Measurements from ENCODE around the gene FABP3.

FABP3 gene

DNA sequence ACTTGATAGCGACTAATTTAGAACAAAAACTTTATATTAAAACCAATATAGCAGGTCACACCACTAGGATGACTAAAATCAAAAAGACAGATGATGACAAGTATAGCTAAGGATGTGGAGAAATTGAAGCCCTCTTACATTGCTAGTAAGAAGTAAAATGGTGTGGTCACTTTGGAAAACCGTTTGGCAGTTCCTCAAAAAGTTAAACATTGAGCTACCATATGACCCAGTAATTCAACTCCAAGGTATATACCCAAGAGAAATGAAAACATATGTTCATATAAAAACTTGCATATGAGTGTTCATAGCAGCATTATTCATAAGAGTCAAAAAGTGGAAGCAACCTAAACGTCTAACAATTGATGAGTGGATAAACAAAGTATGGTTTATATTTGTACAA is 27.1 kb upstream of the FABP3 start:
- H3K4me3 ChIP-seq (ENCODE audit: low read depth, low read length) = no peak overlapping the region
- TF ChIP-seq, protein P1, sequence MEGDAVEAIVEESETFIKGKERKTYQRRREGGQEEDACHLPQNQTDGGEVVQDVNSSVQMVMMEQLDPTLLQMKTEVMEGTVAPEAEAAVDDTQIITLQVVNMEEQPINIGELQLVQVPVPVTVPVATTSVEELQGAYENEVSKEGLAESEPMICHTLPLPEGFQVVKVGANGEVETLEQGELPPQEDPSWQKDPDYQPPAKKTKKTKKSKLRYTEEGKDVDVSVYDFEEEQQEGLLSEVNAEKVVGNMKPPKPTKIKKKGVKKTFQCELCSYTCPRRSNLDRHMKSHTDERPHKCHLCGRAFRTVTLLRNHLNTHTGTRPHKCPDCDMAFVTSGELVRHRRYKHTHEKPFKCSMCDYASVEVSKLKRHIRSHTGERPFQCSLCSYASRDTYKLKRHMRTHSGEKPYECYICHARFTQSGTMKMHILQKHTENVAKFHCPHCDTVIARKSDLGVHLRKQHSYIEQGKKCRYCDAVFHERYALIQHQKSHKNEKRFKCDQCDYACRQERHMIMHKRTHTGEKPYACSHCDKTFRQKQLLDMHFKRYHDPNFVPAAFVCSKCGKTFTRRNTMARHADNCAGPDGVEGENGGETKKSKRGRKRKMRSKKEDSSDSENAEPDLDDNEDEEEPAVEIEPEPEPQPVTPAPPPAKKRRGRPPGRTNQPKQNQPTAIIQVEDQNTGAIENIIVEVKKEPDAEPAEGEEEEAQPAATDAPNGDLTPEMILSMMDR (IDR thresholded peaks at IDR 0.05; ENCODE audit: low read depth, low read length) = no peak

GRCh38 chr1:31398246-31398645 is 25.4 kb upstream of the FABP3 start:
- H3K4me3 ChIP-seq (ENCODE audit: low read depth, low read length) = no peak overlapping the region
- TF ChIP-seq, protein P1 (IDR thresholded peaks at IDR 0.05; ENCODE audit: low read depth, low read length) = no peak

DNA sequence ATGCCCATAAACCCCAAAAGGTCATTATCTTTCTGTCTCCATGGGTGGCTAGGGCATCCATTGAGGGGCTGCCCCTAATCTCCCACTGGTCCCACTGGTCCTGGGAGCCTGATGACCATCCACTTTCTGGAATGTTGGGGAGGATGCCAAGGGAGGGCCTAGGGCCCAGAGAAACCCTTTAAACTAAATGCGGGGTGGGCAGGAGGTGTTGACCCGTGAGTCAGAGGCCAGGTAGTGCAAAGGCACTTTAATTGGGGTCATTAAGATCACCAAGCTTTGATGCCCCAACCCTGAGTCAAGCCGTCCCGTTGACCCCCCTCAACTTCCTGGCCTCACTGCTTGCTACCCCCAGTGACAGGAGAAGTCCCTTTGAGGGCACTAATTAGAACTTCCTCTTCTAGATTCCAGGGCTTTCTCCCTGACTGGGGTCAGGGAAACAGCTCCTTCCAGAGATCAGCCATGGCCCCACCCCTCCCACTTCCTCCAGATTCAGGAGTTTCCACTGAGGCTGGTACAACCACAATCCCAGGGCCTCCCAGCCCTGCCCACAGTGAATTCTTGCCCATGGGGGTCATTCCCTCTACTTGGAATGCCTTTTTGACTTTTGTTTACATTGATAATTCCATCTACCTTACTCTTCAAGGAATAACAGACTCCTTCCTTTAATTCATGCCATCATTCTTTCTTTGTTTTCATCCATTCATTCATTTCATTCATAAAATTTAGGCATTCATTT is 24.7 kb upstream of the FABP3 start:
- TF ChIP-seq, protein P1 (IDR thresholded peaks at IDR 0.05; ENCODE audit: low read depth, low read length) = no peak
- H3K4me3 ChIP-seq (ENCODE audit: low read depth, low read length) = no peak overlapping the region

DNA sequence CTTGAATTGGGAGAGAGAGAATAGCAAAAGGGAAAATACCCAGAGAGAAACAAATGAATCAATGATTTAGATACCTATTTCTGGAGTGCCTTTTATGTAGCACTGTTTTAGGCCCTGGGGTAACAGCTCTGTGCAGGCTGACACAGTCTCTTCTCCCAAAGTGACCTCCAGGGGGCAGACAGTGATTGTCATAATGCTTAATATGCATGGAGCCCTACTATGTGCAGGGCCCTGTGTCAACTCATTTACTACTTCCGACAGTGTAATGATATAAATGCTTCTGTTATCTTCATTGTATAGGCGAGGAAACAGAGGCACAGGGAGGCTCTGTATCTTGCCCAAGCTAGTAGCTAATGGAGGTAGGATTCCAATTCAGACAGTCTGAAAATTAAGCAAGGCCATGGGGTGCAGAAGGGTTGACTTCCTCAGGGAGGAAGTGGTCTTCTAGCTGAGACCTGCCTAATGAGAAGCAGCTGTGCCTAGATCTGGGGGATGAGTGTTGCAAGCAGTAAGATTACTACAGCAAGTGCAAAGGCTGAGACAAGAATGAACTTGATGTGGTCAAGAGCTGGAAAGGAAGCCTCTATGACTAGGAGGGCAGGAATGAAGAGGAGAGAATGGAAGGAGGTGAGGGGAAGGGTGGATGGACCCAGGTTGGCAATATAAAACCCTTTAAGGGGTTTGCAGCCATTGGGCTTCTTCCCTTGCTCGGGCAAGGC is 23.9 kb upstream of the FABP3 start:
- TF ChIP-seq, protein P1 (IDR thresholded peaks at IDR 0.05; ENCODE audit: low read depth, low read length) = peak; percentile 40
- H3K4me3 ChIP-seq (ENCODE audit: low read depth, low read length) = no peak overlapping the region

GRCh38 chr1:31394584-31395193 is 21.8 kb upstream of the FABP3 start:
- TF ChIP-seq, protein P1 (IDR thresholded peaks at IDR 0.05; ENCODE audit: low read depth, low read length) = peak; percentile 65
- H3K4me3 ChIP-seq (ENCODE audit: low read depth, low read length) = peak overlapping the region; percentile 21; the same call in 1 of the 2 replicates

- H3K4me3 ChIP-seq (ENCODE audit: low read depth, low read length) = no peak overlapping the region
Measured at GRCh38 chr1:31393463-31393862, 20.6 kb upstream of the FABP3 start.

More at GRCh38 chr1:31393463-31393862, 20.6 kb upstream of the FABP3 start:
- TF ChIP-seq, protein P1 (IDR thresholded peaks at IDR 0.05; ENCODE audit: low read depth, low read length) = no peak

All from WI38 (cell line).